OCI-LY3 (cell line): ENCODE measurements around the gene CTNND2.

Experiments
- H2AFZ ChIP-seq: fragments of 200-600, 300-600 bp; shearing (Covaris generic); 2 replicates; pipeline ENCODE4 v1.6.0; 2014; ENCODE audit warnings: antibody characterized with exemption, low read depth, low read length
- H3K27ac ChIP-seq: fragments of 200-600, 300-600 bp; sonication (generic); 2 replicates; pipeline ENCODE4 v1.5.1; 2014; ENCODE audit warnings: mild to moderate bottlenecking, low read length, moderate library complexity, mixed read lengths
- H3K27me3 ChIP-seq: fragments of 200-600, 300-600 bp; sonication (generic); 2 replicates; pipeline ENCODE4 v1.6.1; 2014; ENCODE audit warnings: low read depth, low read length, mixed read lengths
- H3K36me3 ChIP-seq: fragments of 200-600, 300-600 bp; sonication (generic); replicated peaks from 2 replicates; pipeline ENCODE3; 2014; ENCODE audit warnings: low read depth, low read length, mixed read lengths
- H3K4me1 ChIP-seq: fragments of 300-600, 200-600 bp; sonication (generic); 2 replicates; pipeline ENCODE4 v1.6.1; 2014; ENCODE audit warnings: low read length, mixed read lengths
- H3K4me2 ChIP-seq: fragments of 200-600, 300-600 bp; sonication (generic); 2 replicates; pipeline ENCODE4 v1.6.1; 2014; ENCODE audit warnings: low read length, mixed read lengths
- H3K4me3 ChIP-seq: fragments of 300-600, 200-600 bp; sonication (generic); 2 replicates; pipeline ENCODE4 v1.5.1; 2014; ENCODE audit warnings: antibody characterized with exemption, mild to moderate bottlenecking, low read length, moderate library complexity
- H3K79me2 ChIP-seq: fragments of 300-600, 200-600 bp; shearing (Covaris generic); 2 replicates; pipeline ENCODE4 v1.6.1; 2014; ENCODE audit warnings: mild to moderate bottlenecking, low read length, mixed read lengths
- H3K9ac ChIP-seq: fragments of 300-600, 200-600 bp; shearing (Covaris generic); 2 replicates; pipeline ENCODE4 v1.6.0; 2014; ENCODE audit warnings: mild to moderate bottlenecking, low read length, moderate library complexity
- H3K9me3 ChIP-seq: fragments of 200-600, 300-600 bp; shearing (Covaris generic); 2 replicates; pipeline ENCODE4 v1.6.1; 2014; ENCODE audit warnings: low read length, mixed read lengths; ENCODE audit not compliant: insufficient read depth
- H4K20me1 ChIP-seq: fragments of 200-600, 300-600 bp; sonication (generic); 2 replicates; pipeline ENCODE4 v1.6.1; 2016; ENCODE audit warnings: low read length, mixed read lengths; ENCODE audit not compliant: insufficient read depth
- CTCF ChIP-seq: fragments of 200-600, 300-600 bp; sonication (generic); IDR thresholded peaks from 2 replicates; pipeline ENCODE4 v1.5.1; 2014; ENCODE audit warnings: antibody characterized with exemption, low read length, low read depth
- EZH2phosphoT487 ChIP-seq: fragments of 200-600 bp; shearing (Covaris generic); IDR thresholded peaks from 2 replicates; pipeline ENCODE4 v1.6.1; 2018; ENCODE audit warnings: antibody characterized with exemption, mixed run types, low read depth

CTNND2 gene

GRCh38 chr5:11227064-11227463, 677.2 kb downstream of the CTNND2 start:
- Histone ChIP-seq H3K27ac (no peak overlapping the region), H3K4me3 (no peak overlapping the region), H4K20me1 (no peaks in the 10 kb centered on the region), H3K27me3 (no peaks in the 10 kb centered on the region), H3K4me2 (no peak overlapping the region), H3K36me3 (no peaks in the 10 kb centered on the region), H2AFZ (no peak overlapping the region), H3K9me3 (no peaks in the 10 kb centered on the region), H3K9ac (no peak overlapping the region), H3K79me2 (no peaks in the 10 kb centered on the region), H3K4me1 (no peaks in the 10 kb centered on the region)
- no peak for TF ChIP-seq CTCF
- TF ChIP-seq EZH2phosphoT487, result no peak

GRCh38 chr5:11224436-11225187, 679.6 kb downstream of the CTNND2 start:
- Histone ChIP-seq H3K27ac (no peak overlapping the region), H3K4me1 (no peaks in the 10 kb centered on the region), H3K36me3 (no peaks in the 10 kb centered on the region), H3K4me3 (no peak overlapping the region), H3K79me2 (no peaks in the 10 kb centered on the region), H3K4me2 (no peak overlapping the region), H3K9ac (no peak overlapping the region), H3K27me3 (no peaks in the 10 kb centered on the region), H2AFZ (no peak overlapping the region), H4K20me1 (no peaks in the 10 kb centered on the region), H3K9me3 (no peaks in the 10 kb centered on the region)
- TF ChIP-seq CTCF (no peak), EZH2phosphoT487 (no peak)

GRCh38 chr5:11222169-11222568, 682.1 kb downstream of the CTNND2 start:
- H3K4me1 ChIP-seq, result no peaks in the 10 kb centered on the region

More at GRCh38 chr5:11222169-11222568, 682.1 kb downstream of the CTNND2 start:
- TF ChIP-seq EZH2phosphoT487, result no peak
- no peak for TF ChIP-seq CTCF
- Histone ChIP-seq H3K79me2 (no peaks in the 10 kb centered on the region), H3K9ac (no peak overlapping the region), H3K27ac (no peak overlapping the region), H3K4me2 (no peak overlapping the region), H3K27me3 (no peaks in the 10 kb centered on the region), H3K4me3 (no peak overlapping the region), H3K9me3 (no peaks in the 10 kb centered on the region), H4K20me1 (no peaks in the 10 kb centered on the region), H2AFZ (no peak overlapping the region), H3K36me3 (no peaks in the 10 kb centered on the region)
